IMR-90 (cell line): ENCODE measurements around the gene POU2F1. TPM values are rescaled to one million over a fixed set of nuclear protein-coding genes. Genes with fewer than 3 reads are reported as not detected.

Experiments
- ATAC-seq: fragments of 200-7000 bp; cut with Tn5 transposase; 2 replicates; pipeline ENCODE4 v1.9.1; 2020; ENCODE audit warnings: low read depth, mild to moderate bottlenecking, moderate library complexity
- BruUV-seq: library from RNA; stranded (reverse); fragments of 400-500 nt; replicated peaks from 2 replicates; lab custom pipeline; 2021; lab: Mats Ljungman, UMichigan
- CTCF ChIA-PET: fragments of 300-600 bp; formaldehyde crosslinking; extraction: SDS; loops from one replicate; lab custom pipeline; 2021; ENCODE audit warnings: antibody characterized with exemption; lab: Yijun Ruan, JAX
- POLR2A ChIA-PET: fragments of 300-600 bp; sonication (Branson Sonifier 250); formaldehyde crosslinking; loops from one replicate; lab custom pipeline; 2022; ENCODE audit warnings: antibody characterized with exemption; ENCODE audit not compliant: unreplicated experiment; lab: Charles Lee
- DNase-seq: peaks from one replicate; pipeline ENCODE4 v3.0.0; 2013
- H2AFZ ChIP-seq: replicated peaks from 2 replicates; pipeline ENCODE3; 2013; ENCODE audit warnings: low read length, mild to moderate bottlenecking; ENCODE audit not compliant: poor library complexity
- H2AK5ac ChIP-seq: 2 replicates; pipeline ENCODE4 v1.6.1; 2013; ENCODE audit warnings: low read depth, low read length, inconsistent platforms
- H2AK9ac ChIP-seq: replicated peaks from 2 replicates; pipeline ENCODE3; 2013; ENCODE audit warnings: mild to moderate bottlenecking, low read depth, low read length, moderate library complexity; ENCODE audit not compliant: poor library complexity
- H2BK120ac ChIP-seq: 2 replicates; pipeline ENCODE4 v1.6.1; 2013; ENCODE audit warnings: low read depth, low read length, inconsistent platforms
- H2BK15ac ChIP-seq: 3 replicates; pipeline ENCODE4 v1.6.1; 2013; ENCODE audit warnings: low read depth, low read length, inconsistent platforms
- H2BK20ac ChIP-seq: 2 replicates; pipeline ENCODE4 v1.6.1; 2013; ENCODE audit warnings: low read depth, mild to moderate bottlenecking, inconsistent platforms, low read length, moderate library complexity
- H2BK5ac ChIP-seq: 2 replicates; pipeline ENCODE4 v1.6.1; 2013; ENCODE audit warnings: mild to moderate bottlenecking, low read depth, low read length, inconsistent platforms; ENCODE audit not compliant: poor library complexity, severe bottlenecking
- H3K14ac ChIP-seq: replicated peaks from 2 replicates; pipeline ENCODE4 v1.6.1; 2013; ENCODE audit warnings: low read depth, low read length, inconsistent platforms
- H3K18ac ChIP-seq: 2 replicates; pipeline ENCODE4 v1.6.1; 2013; ENCODE audit warnings: low read depth, low read length, control low read depth
- H3K23ac ChIP-seq: 2 replicates; pipeline ENCODE4 v1.6.1; 2013; ENCODE audit warnings: low read depth, low read length, inconsistent platforms
- H3K27ac ChIP-seq: 2 replicates; pipeline ENCODE4 v1.5.1; 2013; ENCODE audit warnings: mild to moderate bottlenecking, control low read depth, low read length; ENCODE audit not compliant: insufficient read depth
- H3K27me3 ChIP-seq: 2 replicates; pipeline ENCODE4 v1.6.1; 2013; ENCODE audit warnings: low read length; ENCODE audit not compliant: control insufficient read depth, insufficient read depth
- H3K36me3 ChIP-seq: 2 replicates; pipeline ENCODE4 v1.6.1; 2013; ENCODE audit warnings: low read length, mixed read lengths; ENCODE audit not compliant: control insufficient read depth, insufficient read depth
- H3K4ac ChIP-seq: 2 replicates; pipeline ENCODE4 v1.6.1; 2013; ENCODE audit warnings: low read depth, low read length, inconsistent platforms
- H3K4me1 ChIP-seq: 2 replicates; pipeline ENCODE4 v1.6.1; 2013; ENCODE audit warnings: low read length, mixed read lengths; ENCODE audit not compliant: control insufficient read depth, insufficient read depth
- H3K4me2 ChIP-seq: 2 replicates; pipeline ENCODE4 v1.6.1; 2013; ENCODE audit warnings: low read depth, mild to moderate bottlenecking, control low read depth, low read length, moderate library complexity
- H3K4me3 ChIP-seq: 2 replicates; pipeline ENCODE4 v1.5.1; 2013; ENCODE audit warnings: low read depth, mild to moderate bottlenecking, control low read depth, low read length, moderate library complexity; ENCODE audit not compliant: insufficient read depth
- H3K56ac ChIP-seq: 2 replicates; pipeline ENCODE4 v1.6.1; 2013; ENCODE audit warnings: low read length, inconsistent platforms; ENCODE audit not compliant: insufficient read depth; ENCODE audit errors: extremely low read depth
- H3K79me1 ChIP-seq, 2 experiments: 2 replicates each; pipeline ENCODE4 v1.6.1; 2013; ENCODE audit warnings: low read length in 2 of 2, inconsistent platforms in 1 of 2, low read depth in 1 of 2
- H3K9ac ChIP-seq: 2 replicates; pipeline ENCODE4 v1.6.1; 2013; ENCODE audit warnings: low read depth, low read length, control low read depth
- H3K9me1 ChIP-seq: 2 replicates; pipeline ENCODE4 v1.6.1; 2013; ENCODE audit warnings: low read length, inconsistent platforms; ENCODE audit not compliant: insufficient read depth
- H3K9me3 ChIP-seq: 2 replicates; pipeline ENCODE4 v1.6.1; 2013; ENCODE audit warnings: low read length; ENCODE audit not compliant: control insufficient read depth, insufficient read depth
- H4K20me1 ChIP-seq: 2 replicates; pipeline ENCODE4 v1.6.1; 2013; ENCODE audit warnings: low read length, inconsistent platforms; ENCODE audit not compliant: insufficient read depth
- H4K5ac ChIP-seq: 2 replicates; pipeline ENCODE4 v1.6.1; 2013; ENCODE audit warnings: mild to moderate bottlenecking, low read depth, low read length, control low read depth
- H4K8ac ChIP-seq, 2 experiments: 2 replicates each; pipeline ENCODE4 v1.6.1; 2013; ENCODE audit warnings: low read depth in 2 of 2, low read length in 2 of 2, control low read depth in 1 of 2, inconsistent platforms in 1 of 2
- H4K91ac ChIP-seq: 2 replicates; pipeline ENCODE4 v1.6.1; 2013; ENCODE audit warnings: low read depth, low read length, inconsistent platforms; ENCODE audit not compliant: insufficient read depth
- BHLHE40 ChIP-seq: fragments of 150-350 bp; IDR thresholded peaks from 2 replicates; pipeline ENCODE4 v1.6.1; 2016; ENCODE audit warnings: mild to moderate bottlenecking, low read depth, low read length
- CEBPB ChIP-seq: IDR thresholded peaks from 2 replicates; pipeline ENCODE4 v1.6.1; 2012; ENCODE audit warnings: low read depth, low read length, improper control_type of control experiment
- WGBS, 2 experiments: methylation state at CpG; one replicate each; pipeline versions ENCODE4 v1.1.5 to v1.1.7; 2013; ENCODE audit warnings: missing lambda C conversion rate in 2 of 2; ENCODE audit not compliant: insufficient read length in 1 of 2; ENCODE audit errors: extremely low coverage in 2 of 2; 5-methylcytosine and 5-hydroxymethylcytosine counted together
- dilution Hi-C: fragments of 300-500 bp; cut with HindIII; formaldehyde crosslinking; loops from one replicate; pipeline ENCODE4 v1.14.3; 2018; ENCODE audit warnings: low sequenced_read_pairs; ENCODE audit not compliant: unreplicated experiment
- in situ Hi-C: fragments of 300-500 bp; cut with MboI; formaldehyde crosslinking; loops from 3 replicates; pipeline ENCODE4 v1.14.3; 2019; ENCODE audit warnings: low sequenced_read_pairs, inconsistent platforms, mixed read lengths
- intact Hi-C: fragments of 100-400 bp; cut with micrococcal nuclease; formaldehyde crosslinking; loops from 2 replicates; pipeline ENCODE4 v1.10.0; 2022
- polyA plus RNA-seq, 3 experiments: library from polyadenylated mRNA; depleted of rRNA; stranded (reverse); fragments of >200 nt; gene quantifications; 2 replicates each; pipeline ENCODE4 v1.2.3, GENCODE V29; 2012; ENCODE audit warnings: low replicate concordance in 1 of 3
- total RNA-seq: library from RNA; depleted of rRNA; stranded (reverse); fragments of >200 nt; gene quantifications from 2 replicates; pipeline ENCODE4 v1.2.3, GENCODE V29; 2012

Gene POU2F1
- total and polyA plus RNA-seq, 2 of the 4 experiments (the other 2 are of a cell fraction): 1.2 to 3.4 TPM

DNA sequence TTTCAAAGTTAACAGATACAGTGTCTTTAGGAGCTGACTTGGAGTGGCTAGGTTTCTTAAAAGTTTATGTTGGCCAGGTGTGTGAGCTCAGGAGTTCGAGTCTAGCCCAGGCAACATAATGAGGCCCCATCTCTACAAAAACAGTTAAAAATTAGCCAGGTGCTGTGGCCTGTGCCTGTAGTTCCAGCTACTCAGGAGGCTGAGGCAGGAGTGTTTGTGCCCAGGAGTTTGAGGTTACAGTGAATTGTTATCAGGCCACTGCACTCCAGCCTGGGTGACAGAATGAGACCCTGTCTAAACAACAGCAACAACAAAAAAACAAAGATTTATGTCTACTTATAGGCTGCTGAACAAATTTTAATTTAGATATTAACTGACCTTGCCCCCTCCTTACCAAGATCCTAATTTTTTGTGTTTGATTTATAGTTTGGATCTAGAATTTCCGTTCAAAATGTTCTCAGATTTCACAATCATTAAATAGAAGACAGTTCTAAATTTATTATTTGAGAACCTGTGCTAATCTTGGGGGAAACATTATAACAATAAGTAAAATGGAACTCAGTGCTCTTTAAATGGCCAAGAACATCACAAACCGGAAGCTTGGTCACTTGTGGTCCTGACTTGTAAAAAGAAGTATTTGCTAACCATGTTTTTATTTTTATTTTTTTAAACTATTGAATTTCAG lies 67.8 kb downstream of the POU2F1 start:
- Histone ChIP-seq H4K20me1 (no peaks in the 10 kb centered on the region), H4K8ac (no peak overlapping the region), H2AFZ (no peak overlapping the region), H4K91ac (no peak overlapping the region), H3K79me1 (peaks cover 2 to 5% of the 10 kb centered on the region in 2 experiments; a peak in 2 of 4 replicates), H2AK9ac (no peak overlapping the region), H2BK15ac (no peak overlapping the region), H3K23ac (no peak overlapping the region), H3K27me3 (no peaks in the 10 kb centered on the region), H2BK5ac (no peak overlapping the region), H3K18ac (no peak overlapping the region), H2BK120ac (no peak overlapping the region), H3K9ac (no peak overlapping the region), H3K27ac (no peak overlapping the region), H2AK5ac (no peak overlapping the region), H3K9me3 (no peaks in the 10 kb centered on the region), H3K4me3 (no peak overlapping the region), H3K4me2 (no peak overlapping the region), H3K36me3 (no peaks in the 10 kb centered on the region), H3K56ac (no peak overlapping the region), H4K5ac (no peak overlapping the region), H3K9me1 (no peaks in the 10 kb centered on the region), H2BK20ac (no peak overlapping the region), H3K4ac (no peak overlapping the region), H3K14ac (no peak overlapping the region), H3K4me1 (0 out of 2 replicates have a peak, but pooled peaks cover 2% of the 10 kb centered on the region)
- ATAC-seq (no peak), DNase-seq (no peak)
- ChIA-PET CTCF (no interaction called here), POLR2A (no interaction called here)
- TF ChIP-seq BHLHE40 (no peak), CEBPB (0 out of 2 replicates have a peak, but pooled peaks have one; percentile 7)
- intact Hi-C loops: no loop called here
- in situ Hi-C loops: no loop called here
- BruUV-seq: no TSS peak
- dilution Hi-C loops: no loop called here
- WGBS, 2 experiments: 100% methylated on average over 1 of the region's 3 CpGs; no CpG with 5 or more reads in 1 of the 2 experiments
